Myocyte (in vitro differentiated cells): ENCODE results near the gene DOCK1. TPM values are rescaled to one million over a fixed set of nuclear protein-coding genes. Genes with fewer than 3 reads are reported as not detected.

Source experiments
- DNase-seq: peaks from one replicate; pipeline ENCODE4 v3.0.0-alpha.2; 2012; ENCODE audit warnings: low read depth
- total RNA-seq: library from RNA; depleted of rRNA; stranded (reverse); fragments of >200 nt; gene quantifications from 2 replicates; pipeline ENCODE4 v1.2.3, GENCODE V29; 2014

DOCK1 gene
- total RNA-seq, 1 donor from 2014 or later = 35.1 TPM

GRCh38 chr10:126902157-126902556, 3.1 kb upstream of the DOCK1 start:
- peak; percentile 94 for DNase-seq

GRCh38 chr10:126903656-126904360, 1.4 kb upstream of the DOCK1 start:
- DNase-seq = no peak

- DNase-seq = peak; percentile 67
Observed at GRCh38 chr10:126904516-126904817, 761 bp upstream of the DOCK1 start.

- DNase-seq = peak; percentile 40
Observed at GRCh38 chr10:126905776-126906703, 812 bp downstream of the DOCK1 start.

GRCh38 chr10:126906704-126907422, 1.6 kb downstream of the DOCK1 start:
- peak; percentile 63 for DNase-seq

GRCh38 chr10:126907423-126907970, 2.3 kb downstream of the DOCK1 start:
- no peak for DNase-seq

GRCh38 chr10:126908225-126908624, 3.0 kb downstream of the DOCK1 start:
- peak; percentile 14 for DNase-seq

GRCh38 chr10:126908729-126909128, 3.5 kb downstream of the DOCK1 start:
- DNase-seq = no peak

- no peak for DNase-seq
Observed at GRCh38 chr10:126909147-126909546, 3.9 kb downstream of the DOCK1 start.

- no peak for DNase-seq
Observed at GRCh38 chr10:126910196-126910595, 5.0 kb downstream of the DOCK1 start.

- DNase-seq = peak; percentile 59
Observed at GRCh38 chr10:126910798-126911197, 5.6 kb downstream of the DOCK1 start.

- no peak for DNase-seq
Observed at GRCh38 chr10:126911301-126911700, 6.1 kb downstream of the DOCK1 start.

- no peak for DNase-seq
Observed at GRCh38 chr10:126913316-126913715, 8.1 kb downstream of the DOCK1 start.

GRCh38 chr10:126914561-126914960, 9.3 kb downstream of the DOCK1 start:
- DNase-seq = no peak

- peak; percentile 41 for DNase-seq
Observed at GRCh38 chr10:126916952-126917351, 11.7 kb downstream of the DOCK1 start.

- DNase-seq = peak; percentile 75
Observed at GRCh38 chr10:126917375-126917774, 12.1 kb downstream of the DOCK1 start.

GRCh38 chr10:126917975-126918908, 13.0 kb downstream of the DOCK1 start:
- DNase-seq = no peak

- no peak for DNase-seq
Observed at GRCh38 chr10:126919426-126919825, 14.2 kb downstream of the DOCK1 start.

- no peak for DNase-seq
Observed at GRCh38 chr10:126921162-126921561, 15.9 kb downstream of the DOCK1 start.

GRCh38 chr10:126921974-126922525, 16.8 kb downstream of the DOCK1 start:
- peak; percentile 38 for DNase-seq
